Tibial nerve (tissue), 4 donors: Measurements from ENCODE around the gene ANKRD17. TPM values are rescaled to one million over a fixed set of nuclear protein-coding genes. Genes with fewer than 3 reads are reported as not detected.
"Not testable (repeated sequence)": the region's sequence is repeated elsewhere in the genome, so short reads cannot be mapped to it uniquely, and the experiment has no call there.

Experiments used
- DNase-seq, 2 donors: peaks; one replicate each; pipeline ENCODE4 v3.0.0-alpha.2; 2019; ENCODE audit warnings: low spot score in 2 of 2
- H3K27ac ChIP-seq, 4 donors: fragments of 200-600 bp; sonication (generic) in 3 of 4; one replicate each; pipeline ENCODE4 v1.5.1; 2017 to 2019; ENCODE audit warnings: mild to moderate bottlenecking in 1 of 4
- H3K27me3 ChIP-seq, 2 donors: fragments of 200-600 bp; sonication (generic) in 1 of 2; one replicate each; pipeline versions ENCODE4 v1.5.1 to v1.6.0; 2017 to 2019
- H3K36me3 ChIP-seq, 3 donors: fragments of 200-600 bp; sonication (generic); one replicate each; pipeline ENCODE4 v1.5.1; 2018 to 2019
- H3K4me1 ChIP-seq, 4 donors: fragments of 200-600 bp; sonication (generic) in 3 of 4; one replicate each; pipeline ENCODE4 v1.5.1; 2017 to 2019
- H3K4me3 ChIP-seq, 4 donors: fragments of 200-600 bp; sonication (generic) in 3 of 4; one replicate each; pipeline ENCODE4 v1.5.1; 2017 to 2019; ENCODE audit warnings: mild to moderate bottlenecking in 1 of 4, moderate library complexity in 1 of 4
- H3K9me3 ChIP-seq, 4 donors: fragments of 200-600 bp; sonication (generic) in 3 of 4; one replicate each; pipeline ENCODE4 v1.5.1; 2017 to 2019
- CTCF ChIP-seq, 5 experiments: fragments of 200-600 bp in 3 of 5; fragments of 450-650 bp in 2 of 5; sonication (generic) in 3 of 5; IDR thresholded peaks; one replicate each; pipeline ENCODE4 v1.5.1; 2016 to 2019; ENCODE audit warnings: antibody characterized with exemption in 5 of 5, mild to moderate bottlenecking in 3 of 5, moderate library complexity in 2 of 5
- EP300 ChIP-seq, 2 donors: sonication (generic); formaldehyde crosslinking; IDR thresholded peaks; one replicate each; pipeline ENCODE4 v1.6.1; 2017; ENCODE audit warnings: antibody characterized with exemption in 2 of 2, mild to moderate bottlenecking in 1 of 2
- POLR2A ChIP-seq, 2 donors: fragments of 450-650 bp; IDR thresholded peaks; one replicate each; pipeline ENCODE4 v1.6.1; 2017; ENCODE audit warnings: antibody characterized with exemption in 2 of 2, mild to moderate bottlenecking in 2 of 2, moderate library complexity in 2 of 2
- WGBS, 2 donors: methylation state at CpG; one replicate each; pipeline ENCODE4 v1.1.5; 2018; 5-methylcytosine and 5-hydroxymethylcytosine counted together
- total RNA-seq, 4 donors: library from RNA; depleted of rRNA; stranded (reverse); fragments of >200 nt; gene quantifications; one replicate each; pipeline ENCODE4 v1.1.0, GENCODE V29; 2016

Gene ANKRD17
- total RNA-seq = 10 to 100 TPM; 46.5 to 61.8 (median 55.0) TPM

GRCh38 chr4:73258686-73259570 is at the start of gene ANKRD17:
TSS of gene ANKRD17 (minus strand) at chr4:73258798. CDS start at chr4:73258668, 130 bp downstream.
- Histone ChIP-seq H3K9me3 (no peaks in the 10 kb centered on the region), H3K4me3 (peak within 1 kb of the TSS; percentile 76 to 92 (median 88)), H3K4me1 (peaks cover 0 to 54% (median 22%) of the 10 kb centered on the region in 4 donors), H3K36me3 (peaks cover 0 to 3% (median 0%) of the 10 kb centered on the region in 3 donors), H3K27me3 (no peaks in the 10 kb centered on the region), H3K27ac (peak within 1 kb of the TSS; percentile 97 to 99 (median 98))
- 0 to 2% methylated on average over 69 to 79 of the region's 80 CpGs for WGBS, 2 donors
- peak; percentile 83 to 87 for DNase-seq
- TF ChIP-seq EP300 (IDR thresholded peaks at IDR 0.05) (peak; percentile 84 to 96), CTCF (IDR thresholded peaks at IDR 0.05) (peak; percentile 12 to 79 (median 23)), POLR2A (IDR thresholded peaks at IDR 0.05) (peak; percentile 66 to 73)

- Histone ChIP-seq H3K4me3 (no peak overlapping the region), H3K4me1 (no peaks in the 10 kb centered on the region), H3K27ac (no peak overlapping the region), H3K27me3 (no peaks in the 10 kb centered on the region), H3K36me3 (no peaks in the 10 kb centered on the region), H3K9me3 (peaks cover 0 to 4% (median 0%) of the 10 kb centered on the region in 4 donors)
- WGBS, 2 donors = 61 to 62% methylated on average over 3 of the region's 3 CpGs
- TF ChIP-seq CTCF (IDR thresholded peaks at IDR 0.05) = peak in 1 of 5 experiments; percentile 11
- no peak for TF ChIP-seq POLR2A (IDR thresholded peaks at IDR 0.05)
- no peak for TF ChIP-seq EP300 (IDR thresholded peaks at IDR 0.05)
- no peak for DNase-seq
Observed at GRCh38 chr4:73308286-73308685, 49.7 kb upstream of the ANKRD17 start.

GRCh38 chr4:73303711-73304110 is 45.1 kb upstream of the ANKRD17 start:
- WGBS, 2 donors = 87 to 91% methylated on average over 4 of the region's 4 CpGs
- DNase-seq = no peak

GRCh38 chr4:73299548-73300280 is 41.1 kb upstream of the ANKRD17 start:
- Histone ChIP-seq H3K36me3 (peaks cover 0 to 5% (median 0%) of the 10 kb centered on the region in 3 donors), H3K4me3 (no peak overlapping the region), H3K27ac (no peak overlapping the region), H3K9me3 (peaks cover 0 to 46% (median 1%) of the 10 kb centered on the region in 4 donors), H3K4me1 (no peaks in the 10 kb centered on the region), H3K27me3 (no peaks in the 10 kb centered on the region)
- DNase-seq = no peak
- TF ChIP-seq POLR2A (IDR thresholded peaks at IDR 0.05) = no peak
- TF ChIP-seq EP300 (IDR thresholded peaks at IDR 0.05) = no peak
- no peak for TF ChIP-seq CTCF (IDR thresholded peaks at IDR 0.05)
- WGBS, 2 donors = 94 to 95% methylated on average over 25 of the region's 25 CpGs

More at GRCh38 chr4:73303711-73304110, 45.1 kb upstream of the ANKRD17 start:
- Histone ChIP-seq H3K4me1 (no peaks in the 10 kb centered on the region), H3K4me3 (no peak overlapping the region), H3K36me3 (no peaks in the 10 kb centered on the region), H3K27me3 (no peaks in the 10 kb centered on the region), H3K9me3 (peaks cover 0 to 23% (median 0%) of the 10 kb centered on the region in 4 donors), H3K27ac (no peak overlapping the region)
- TF ChIP-seq CTCF (IDR thresholded peaks at IDR 0.05) (no peak), POLR2A (IDR thresholded peaks at IDR 0.05) (no peak), EP300 (IDR thresholded peaks at IDR 0.05) (no peak)

- not testable (repeated sequence) for DNase-seq, H3K27me3 ChIP-seq, H3K4me3 ChIP-seq, H3K4me1 ChIP-seq, H3K27ac ChIP-seq
- Histone ChIP-seq H3K36me3 (peaks cover 0 to 22% (median 0%) of the 10 kb centered on the region in 3 donors), H3K9me3 (peaks cover 0 to 78% (median 11%) of the 10 kb centered on the region in 4 donors)
- 85 to 86% methylated on average over 9 of the region's 9 CpGs for WGBS, 2 donors
Observed at GRCh38 chr4:73292661-73293060, 34.1 kb upstream of the ANKRD17 start.
